HEK293 (cell line): ENCODE data around the gene SENP1.

Source experiments
- BCL11A ChIP-seq: fragments of 450-650 bp; formaldehyde crosslinking; IDR thresholded peaks from 2 replicates; pipeline ENCODE4 v1.5.1; 2016; ENCODE audit warnings: low read depth, missing biosample characterization, missing genetic modification characterization
- CTCF ChIP-seq: fragments of 450-650 bp; formaldehyde crosslinking; IDR thresholded peaks from 2 replicates; pipeline ENCODE4 v1.5.1; 2016; ENCODE audit warnings: missing biosample characterization, missing genetic modification characterization
- SP2 ChIP-seq: fragments of 450-650 bp; formaldehyde crosslinking; IDR thresholded peaks from 2 replicates; pipeline ENCODE4 v1.5.1; 2016; ENCODE audit warnings: missing biosample characterization, missing genetic modification characterization
- YY1 ChIP-seq: fragments of 450-650 bp; formaldehyde crosslinking; IDR thresholded peaks from 2 replicates; pipeline ENCODE4 v1.5.1; 2018; ENCODE audit warnings: missing biosample characterization, missing genetic modification characterization
- ZNF19 ChIP-seq: fragments of 450-650 bp; formaldehyde crosslinking; IDR thresholded peaks from 2 replicates; pipeline ENCODE4; 2016; ENCODE audit warnings: missing biosample characterization, missing genetic modification characterization, low read depth
- ZNF274 ChIP-seq, 2 experiments: fragments of 200-500 bp in 1 of 2; fragments of 450-650 bp in 1 of 2; sonication (Bioruptor generic) in 1 of 2; formaldehyde crosslinking in 1 of 2; IDR thresholded peaks; 2 replicates each; pipeline versions ENCODE4 v1.5.1 to v1.6.1; 2014 to 2016; ENCODE audit warnings: borderline replicate concordance in 1 of 2, inconsistent platforms in 1 of 2, low read length in 1 of 2, missing biosample characterization in 1 of 2, missing genetic modification characterization in 1 of 2
- ZNF398 ChIP-seq: fragments of 450-650 bp; formaldehyde crosslinking; IDR thresholded peaks from 2 replicates; pipeline ENCODE4 v1.5.1; 2017; ENCODE audit warnings: missing biosample characterization, missing genetic modification characterization
- ZNF561 ChIP-seq: fragments of 450-650 bp; IDR thresholded peaks from 2 replicates; pipeline ENCODE4 v1.5.1; 2018; ENCODE audit warnings: missing biosample characterization, missing genetic modification characterization, borderline replicate concordance
- ZNF571 ChIP-seq: fragments of 450-650 bp; formaldehyde crosslinking; IDR thresholded peaks from 2 replicates; pipeline ENCODE4 v1.5.0; 2017; ENCODE audit warnings: missing biosample characterization, missing genetic modification characterization
- ZNF585B ChIP-seq: fragments of 450-650 bp; formaldehyde crosslinking; IDR thresholded peaks from 2 replicates; pipeline ENCODE4 v1.5.1; 2016; ENCODE audit warnings: missing biosample characterization, missing genetic modification characterization
- ZNF600 ChIP-seq: fragments of 450-650 bp; formaldehyde crosslinking; IDR thresholded peaks from 2 replicates; pipeline ENCODE4 v1.5.1; 2016; ENCODE audit warnings: missing biosample characterization, missing genetic modification characterization

- no peak for TF ChIP-seq CTCF (tag by site-specific recombination)
- no peak for TF ChIP-seq SP2
- TF ChIP-seq ZNF561 (tag by site-specific recombination), result no peak
- TF ChIP-seq BCL11A (tag by site-specific recombination), result no peak
- no peak for TF ChIP-seq ZNF585B
- TF ChIP-seq ZNF571 (tag by site-specific recombination), result no peak
- TF ChIP-seq ZNF274 (IDR thresholded peaks at IDR 0.05; ENCODE audit: low read length), result no peak
- TF ChIP-seq ZNF274 (tag by site-specific recombination; IDR thresholded peaks at IDR 0.05; ENCODE audit: borderline replicate concordance), result no peak
- no peak for TF ChIP-seq ZNF600 (tag by site-specific recombination)
- no peak for TF ChIP-seq YY1 (tag by site-specific recombination)
- TF ChIP-seq ZNF19 (tag by site-specific recombination), result no peak
- TF ChIP-seq ZNF398 (tag by site-specific recombination), result no peak
Observed at GRCh38 chr12:48072266-48072665, 33.6 kb downstream of the SENP1 start.
